Endodermal cell (in vitro differentiated cells): ENCODE measurements around the gene DEDD2. TPM values are rescaled to one million over a fixed set of nuclear protein-coding genes. Genes with fewer than 3 reads are reported as not detected.
A peak's percentile ranks its signal among the peaks of the same experiment; 100 is the strongest.

Experiments
- DNase-seq: peaks from one replicate; pipeline ENCODE4 v3.0.0-alpha.2; 2017
- H3K27ac ChIP-seq: 2 replicates; pipeline ENCODE4 v1.5.1; 2013; ENCODE audit warnings: mild to moderate bottlenecking, low read depth, low read length, moderate library complexity
- H3K27me3 ChIP-seq: 2 replicates; pipeline ENCODE4 v1.6.1; 2013; ENCODE audit warnings: mild to moderate bottlenecking, low read length, moderate library complexity; ENCODE audit not compliant: insufficient read depth, control insufficient read depth, poor library complexity, severe bottlenecking
- H3K36me3 ChIP-seq: 2 replicates; pipeline ENCODE4 v1.7.0; 2013; ENCODE audit warnings: mild to moderate bottlenecking, low read length, moderate library complexity; ENCODE audit not compliant: control insufficient read depth, insufficient read depth
- H3K4me1 ChIP-seq: one replicate; pipeline ENCODE4 v1.7.0; 2013; ENCODE audit warnings: low read length; ENCODE audit not compliant: control insufficient read depth, insufficient read depth
- H3K4me3 ChIP-seq: 2 replicates; pipeline ENCODE4 v1.5.1; 2013; ENCODE audit warnings: mild to moderate bottlenecking, low read length, moderate library complexity
- H3K9ac ChIP-seq: 2 replicates; pipeline ENCODE4 v1.6.1; 2013; ENCODE audit warnings: mild to moderate bottlenecking, low read length, moderate library complexity; ENCODE audit not compliant: poor library complexity, severe bottlenecking; ENCODE audit errors: extremely low read depth
- H3K9me3 ChIP-seq: 2 replicates; pipeline ENCODE4 v1.6.1; 2013; ENCODE audit warnings: mild to moderate bottlenecking, low read length, moderate library complexity; ENCODE audit not compliant: control insufficient read depth
- H3K27ac Mint-ChIP-seq: 2 replicates; pipeline ENCODE4 v1.8.0; 2020; ENCODE audit warnings: mixed read lengths
- H3K27me3 Mint-ChIP-seq: 2 replicates; pipeline ENCODE4 v1.8.0; 2021; ENCODE audit warnings: mild to moderate bottlenecking, mixed read lengths; ENCODE audit not compliant: insufficient read depth
- H3K36me3 Mint-ChIP-seq: 2 replicates; pipeline ENCODE4 v1.8.0; 2020; ENCODE audit warnings: low read depth, mixed read lengths
- H3K4me1 Mint-ChIP-seq: 2 replicates; pipeline ENCODE4 v1.8.0; 2020; ENCODE audit warnings: mixed read lengths
- H3K4me3 Mint-ChIP-seq: 2 replicates; pipeline ENCODE4 v1.8.0; 2020; ENCODE audit warnings: mild to moderate bottlenecking, moderate library complexity, mixed read lengths
- H3K9me3 Mint-ChIP-seq: 2 replicates; pipeline ENCODE4 v1.8.0; 2020; ENCODE audit warnings: mild to moderate bottlenecking, mixed read lengths
- CTCF ChIP-seq: fragments of 200-600 bp; sonication (generic); conservative IDR thresholded peaks from 2 replicates; pipeline ENCODE4 v1.5.0; 2021; ENCODE audit warnings: antibody characterized with exemption, mild to moderate bottlenecking
- WGBS, 2 experiments: methylation state at CpG; one replicate each; pipeline versions ENCODE4 v1.1.5 to v1.1.7; 2013; ENCODE audit warnings: missing lambda C conversion rate in 2 of 2, mixed read lengths in 1 of 2; ENCODE audit not compliant: insufficient coverage in 1 of 2, insufficient read length in 1 of 2; 5-methylcytosine and 5-hydroxymethylcytosine counted together
- total RNA-seq, 2 donors: library from RNA; stranded (reverse); fragmentation: NEBNext Ultra II Directional in 1 of 2; extraction: Animal tissue kit (Norgen Biotek cat#: 25700) in 1 of 2; gene quantifications; 2 replicates in 1 of 2; 3 replicates in 1 of 2; pipeline ENCODE4 v1.2.1, GENCODE V29; 2021

DEDD2 gene
- total RNA-seq, 2 donors from 2014 or later: 25.8 to 28.0 TPM

GRCh38 chr19:42248270-42249148 lies 31.0 kb upstream of the DEDD2 start:
- H3K9me3 Mint-ChIP-seq: no peaks in the 10 kb centered on the region
- H3K27me3 Mint-ChIP-seq: no peaks in the 10 kb centered on the region
- H3K36me3 Mint-ChIP-seq: peaks cover 15% of the 10 kb centered on the region
- TF ChIP-seq CTCF: no peak
- H3K9ac ChIP-seq: no peak overlapping the region
- no peaks in the 10 kb centered on the region for H3K9me3 ChIP-seq
- H3K27ac Mint-ChIP-seq: no peak overlapping the region
- H3K27ac ChIP-seq: no peak overlapping the region
- H3K36me3 ChIP-seq: peaks cover 15% of the 10 kb centered on the region
- WGBS, 2 experiments: 96 to 97% methylated on average over 28 to 41 of the region's 41 CpGs
- DNase-seq: no peak
- H3K4me1 ChIP-seq: no peaks in the 10 kb centered on the region
- H3K27me3 ChIP-seq: no peaks in the 10 kb centered on the region
- no peak overlapping the region for H3K4me3 Mint-ChIP-seq
- no peak overlapping the region for H3K4me3 ChIP-seq
- peaks cover 20% of the 10 kb centered on the region for H3K4me1 Mint-ChIP-seq

- TF ChIP-seq CTCF: no peak
- Histone ChIP-seq H3K27me3 (no peaks in the 10 kb centered on the region), H3K27ac (no peak overlapping the region), H3K36me3 (peaks cover 15% of the 10 kb centered on the region), H3K9me3 (no peaks in the 10 kb centered on the region), H3K9ac (no peak overlapping the region), H3K4me3 (no peak overlapping the region), H3K4me1 (no peaks in the 10 kb centered on the region)
- Mint-ChIP-seq H3K27me3 (no peaks in the 10 kb centered on the region), H3K36me3 (peaks cover 15% of the 10 kb centered on the region), H3K9me3 (no peaks in the 10 kb centered on the region), H3K4me3 (no peak overlapping the region), H3K27ac (no peak overlapping the region), H3K4me1 (peaks cover 17% of the 10 kb centered on the region)
- DNase-seq: no peak
- WGBS, 2 experiments: 100% methylated on average over 2 to 3 of the region's 6 CpGs
Observed at GRCh38 chr19:42247640-42248199, 30.2 kb upstream of the DEDD2 start.

- no peaks in the 10 kb centered on the region for H3K27me3 Mint-ChIP-seq
- Histone ChIP-seq H3K36me3 (peaks cover 15% of the 10 kb centered on the region), H3K9me3 (no peaks in the 10 kb centered on the region), H3K4me3 (no peak overlapping the region), H3K27me3 (no peaks in the 10 kb centered on the region), H3K9ac (no peak overlapping the region), H3K27ac (no peak overlapping the region), H3K4me1 (no peaks in the 10 kb centered on the region)
- WGBS, 2 experiments: 95 to 100% methylated on average over 3 to 7 of the region's 7 CpGs
- no peak for TF ChIP-seq CTCF
- H3K27ac Mint-ChIP-seq: peak overlapping the region; percentile 75
- DNase-seq: no peak
- peaks cover 15% of the 10 kb centered on the region for H3K36me3 Mint-ChIP-seq
- peaks cover 12% of the 10 kb centered on the region for H3K4me1 Mint-ChIP-seq
- H3K9me3 Mint-ChIP-seq: no peaks in the 10 kb centered on the region
- H3K4me3 Mint-ChIP-seq: no peak overlapping the region
Observed at GRCh38 chr19:42246922-42247639, 29.6 kb upstream of the DEDD2 start.
